Neural progenitor cell (in vitro differentiated cells): ENCODE results near the gene SMAP2.

Experiments used
- EZH2phosphoT487 ChIP-seq: fragments of 200-600 bp; sonication (generic); IDR thresholded peaks from 2 replicates; pipeline ENCODE4 v1.6.1; 2017; ENCODE audit warnings: antibody characterized with exemption
- TF ChIP-seq, protein P1 (sequence below): fragments of 200-600 bp; sonication (generic); IDR thresholded peaks from 2 replicates; pipeline ENCODE4 v1.5.1; 2017; ENCODE audit warnings: antibody characterized with exemption, mild to moderate bottlenecking

DNA sequence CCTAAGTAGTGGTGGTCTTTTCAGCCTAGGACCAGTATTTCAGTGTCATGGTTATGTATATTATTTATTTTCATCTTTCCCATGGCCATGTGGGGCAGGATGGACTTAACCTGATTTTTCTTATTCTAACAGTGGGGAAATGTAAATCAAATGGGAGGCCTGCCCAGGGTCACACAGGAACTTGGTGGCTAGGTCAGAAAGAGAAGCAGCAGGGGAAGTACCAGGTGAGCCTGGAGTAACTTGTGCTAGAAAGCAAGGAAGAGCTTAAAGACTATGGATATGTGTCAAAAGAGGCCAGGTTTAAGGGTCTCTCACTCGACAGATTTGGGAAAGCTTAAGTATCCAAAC lies 77.7 kb downstream of the SMAP2 start:
- TF ChIP-seq EZH2phosphoT487: no peak
- TF ChIP-seq, protein P1, sequence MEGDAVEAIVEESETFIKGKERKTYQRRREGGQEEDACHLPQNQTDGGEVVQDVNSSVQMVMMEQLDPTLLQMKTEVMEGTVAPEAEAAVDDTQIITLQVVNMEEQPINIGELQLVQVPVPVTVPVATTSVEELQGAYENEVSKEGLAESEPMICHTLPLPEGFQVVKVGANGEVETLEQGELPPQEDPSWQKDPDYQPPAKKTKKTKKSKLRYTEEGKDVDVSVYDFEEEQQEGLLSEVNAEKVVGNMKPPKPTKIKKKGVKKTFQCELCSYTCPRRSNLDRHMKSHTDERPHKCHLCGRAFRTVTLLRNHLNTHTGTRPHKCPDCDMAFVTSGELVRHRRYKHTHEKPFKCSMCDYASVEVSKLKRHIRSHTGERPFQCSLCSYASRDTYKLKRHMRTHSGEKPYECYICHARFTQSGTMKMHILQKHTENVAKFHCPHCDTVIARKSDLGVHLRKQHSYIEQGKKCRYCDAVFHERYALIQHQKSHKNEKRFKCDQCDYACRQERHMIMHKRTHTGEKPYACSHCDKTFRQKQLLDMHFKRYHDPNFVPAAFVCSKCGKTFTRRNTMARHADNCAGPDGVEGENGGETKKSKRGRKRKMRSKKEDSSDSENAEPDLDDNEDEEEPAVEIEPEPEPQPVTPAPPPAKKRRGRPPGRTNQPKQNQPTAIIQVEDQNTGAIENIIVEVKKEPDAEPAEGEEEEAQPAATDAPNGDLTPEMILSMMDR: no peak
